Mucosa of gallbladder (tissue), 1 donor: ENCODE measurements around the gene ZNF331. TPM values are rescaled to one million over a fixed set of nuclear protein-coding genes. Genes with fewer than 3 reads are reported as not detected.

ENCODE experiments used
- DNase-seq: peaks from one replicate; pipeline ENCODE4 v3.0.0-alpha.2; 2020; ENCODE audit warnings: low spot score
- total RNA-seq: library from RNA; stranded (reverse); gene quantifications from one replicate; pipeline ENCODE4 v1.2.1, GENCODE V29; 2021
- donor health status: DM: no; HTN: no; CAD: no.

Gene ZNF331
- total RNA-seq, 1 donor from 2014 or later: 27.0 TPM

DNA sequence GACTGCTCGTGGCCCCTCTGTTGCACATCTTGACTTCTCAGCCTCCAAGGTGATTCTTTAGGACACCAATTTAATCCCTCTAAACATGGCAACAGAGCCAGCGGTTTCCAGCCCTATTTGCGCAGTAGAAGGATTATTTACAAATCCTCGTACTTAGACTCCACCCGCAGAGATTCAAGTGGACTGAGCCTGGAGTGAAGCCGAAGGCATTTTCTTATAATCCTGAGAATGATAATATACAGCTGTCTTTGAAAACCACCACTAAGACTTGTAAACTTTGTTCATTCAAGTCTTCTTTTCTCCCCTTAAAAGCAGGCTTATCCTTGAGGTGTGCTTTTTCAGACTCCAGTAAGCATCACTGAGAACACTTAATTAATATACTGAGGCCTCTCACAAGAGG, 89.0 kb downstream of the ZNF331 start:
- no peak for DNase-seq

Other genes with a start within 250 kb of the ZNF331 start
- 7.5 TPM for gene ZNF845, start 204.4 kb upstream of the ZNF331 start, total RNA-seq
- gene ZNF525, start 172.4 kb upstream of the ZNF331 start, total RNA-seq: 18.1 TPM
- 12.9 TPM for gene ZNF765, start 143.0 kb upstream of the ZNF331 start, total RNA-seq
- gene ZNF761, start 106.2 kb upstream of the ZNF331 start, total RNA-seq: 43.7 TPM
- 13.2 TPM for gene ZNF813, start 70.4 kb upstream of the ZNF331 start, total RNA-seq
- not detected for gene DPRX, start 93.9 kb downstream of the ZNF331 start, total RNA-seq